Measurements from ENCODE around the gene SCN2A.
"Not testable (repeated sequence)": the region's sequence is repeated elsewhere in the genome, so short reads cannot be mapped to it uniquely, and the experiment has no call there.

SCN2A gene

GRCh38 chr2:165256618-165257017 is 17.4 kb downstream of the SCN2A start:
- DNase-seq, result no peak

GRCh38 chr2:165260347-165260746 is 21.1 kb downstream of the SCN2A start:
- DNase-seq, result not testable (repeated sequence)

- no peak for DNase-seq
Observed at GRCh38 chr2:165268754-165269153, 29.5 kb downstream of the SCN2A start.

- DNase-seq, result no peak
Observed at GRCh38 chr2:165273176-165273575, 34.0 kb downstream of the SCN2A start.

- DNase-seq, result no peak
Observed at GRCh38 chr2:165274698-165275097, 35.5 kb downstream of the SCN2A start.

- DNase-seq, result no peak
Observed at GRCh38 chr2:165275932-165276331, 36.7 kb downstream of the SCN2A start.

GRCh38 chr2:165277295-165277694 is 38.1 kb downstream of the SCN2A start:
- peak; percentile 56 for DNase-seq

- DNase-seq, result no peak
Observed at GRCh38 chr2:165277860-165278656, 38.8 kb downstream of the SCN2A start.

- no peak for DNase-seq
Observed at GRCh38 chr2:165280356-165280755, 41.1 kb downstream of the SCN2A start.

GRCh38 chr2:165281387-165281786 is 42.2 kb downstream of the SCN2A start:
- no peak for DNase-seq

- no peak for DNase-seq
Observed at GRCh38 chr2:165283342-165283741, 44.1 kb downstream of the SCN2A start.

- DNase-seq, result no peak
Observed at GRCh38 chr2:165287094-165287778, 48.0 kb downstream of the SCN2A start.

GRCh38 chr2:165289069-165289468 is 49.9 kb downstream of the SCN2A start:
- no peak for DNase-seq

GRCh38 chr2:165293440-165294420 is 54.5 kb downstream of the SCN2A start:
- DNase-seq, result peak; percentile 91

GRCh38 chr2:165294912-165295311 is 55.7 kb downstream of the SCN2A start:
- no peak for DNase-seq

GRCh38 chr2:165295643-165296042 is 56.4 kb downstream of the SCN2A start:
- DNase-seq, result no peak

- DNase-seq, result no peak
Observed at GRCh38 chr2:165305391-165306096, 66.3 kb downstream of the SCN2A start.

- no peak for DNase-seq
Observed at GRCh38 chr2:165307317-165307716, 68.1 kb downstream of the SCN2A start.

- no peak for DNase-seq
Observed at GRCh38 chr2:165311949-165312348, 72.7 kb downstream of the SCN2A start.

- no peak for DNase-seq
Observed at GRCh38 chr2:165312999-165313398, 73.8 kb downstream of the SCN2A start.

GRCh38 chr2:165313509-165313908 is 74.3 kb downstream of the SCN2A start:
- DNase-seq, result no peak

- no peak for DNase-seq
Observed at GRCh38 chr2:165328272-165328671, 89.1 kb downstream of the SCN2A start.

- not testable (repeated sequence) for DNase-seq
Observed at GRCh38 chr2:165344276-165344675, 105.1 kb downstream of the SCN2A start.

Measured in NCI-H1105 (cell line).